Measurements from ENCODE around the gene OLFM1. TPM values are rescaled to one million over a fixed set of nuclear protein-coding genes. Genes with fewer than 3 reads are reported as not detected.

Gene OLFM1
- 2.0 TPM for polyA plus RNA-seq (2013, experiment 1 of 2; ENCODE audit: insufficient read length)
- 1.1 TPM for polyA plus RNA-seq (2013, experiment 2 of 2; ENCODE audit: insufficient read length)

- DNase-seq: peak; percentile 58
Observed at GRCh38 chr9:135087489-135087792, at the start of gene OLFM1. Gene OLFM1, plus strand, starts transcription at chr9:135087668. Its CDS starts 322 bp downstream, at chr9:135087990.

- DNase-seq: no peak
Observed at GRCh38 chr9:135038331-135038730, 49.1 kb upstream of the OLFM1 start.

- DNase-seq: no peak
Observed at GRCh38 chr9:135038826-135039225, 48.6 kb upstream of the OLFM1 start.

- no peak for DNase-seq
Observed at GRCh38 chr9:135039266-135039870, 48.1 kb upstream of the OLFM1 start.

GRCh38 chr9:135039916-135040645, 47.4 kb upstream of the OLFM1 start:
- DNase-seq: no peak

GRCh38 chr9:135040892-135041291, 46.6 kb upstream of the OLFM1 start:
- no peak for DNase-seq

- DNase-seq: no peak
Observed at GRCh38 chr9:135043345-135043744, 44.1 kb upstream of the OLFM1 start.

- no peak for DNase-seq
Observed at GRCh38 chr9:135045264-135045927, 42.1 kb upstream of the OLFM1 start.

- no peak for DNase-seq
Observed at GRCh38 chr9:135045928-135046738, 41.3 kb upstream of the OLFM1 start.

- no peak for DNase-seq
Observed at GRCh38 chr9:135046739-135047350, 40.6 kb upstream of the OLFM1 start.

- no peak for DNase-seq
Observed at GRCh38 chr9:135047521-135047920, 39.9 kb upstream of the OLFM1 start.

- DNase-seq: no peak
Observed at GRCh38 chr9:135048046-135048757, 39.3 kb upstream of the OLFM1 start.

- DNase-seq: no peak
Observed at GRCh38 chr9:135048758-135049444, 38.6 kb upstream of the OLFM1 start.

- no peak for DNase-seq
Observed at GRCh38 chr9:135049460-135049859, 38.0 kb upstream of the OLFM1 start.

- no peak for DNase-seq
Observed at GRCh38 chr9:135050072-135050990, 37.1 kb upstream of the OLFM1 start.

GRCh38 chr9:135051316-135052038, 36.0 kb upstream of the OLFM1 start:
- no peak for DNase-seq

- DNase-seq: no peak
Observed at GRCh38 chr9:135053133-135053532, 34.3 kb upstream of the OLFM1 start.

GRCh38 chr9:135055181-135055580, 32.3 kb upstream of the OLFM1 start:
- DNase-seq: no peak

- peak; percentile 28 for DNase-seq
Observed at GRCh38 chr9:135056541-135056940, 30.9 kb upstream of the OLFM1 start.

Data from fibroblast of skin of back (primary cell).